Neuronal stem cell (in vitro differentiated cells): ENCODE data around the gene STPG3. TPM values are rescaled to one million over a fixed set of nuclear protein-coding genes. Genes with fewer than 3 reads are reported as not detected.

Source experiments
- DNase-seq: peaks from one replicate; pipeline ENCODE4 v3.0.0-alpha.2; 2013; ENCODE audit warnings: low spot score
- H2AFZ ChIP-seq: one replicate; pipeline ENCODE4 v1.6.1; 2013; ENCODE audit warnings: mild to moderate bottlenecking, low read length, inconsistent platforms
- H2AK5ac ChIP-seq: 2 replicates; pipeline ENCODE4 v1.6.1; 2013; ENCODE audit warnings: low read depth, mild to moderate bottlenecking, inconsistent platforms, low read length, moderate library complexity, mixed read lengths
- H2BK120ac ChIP-seq: 2 replicates; pipeline ENCODE4 v1.6.1; 2013; ENCODE audit warnings: low read depth, mild to moderate bottlenecking, inconsistent platforms, low read length, moderate library complexity, mixed read lengths
- H2BK12ac ChIP-seq: one replicate; pipeline ENCODE4 v1.6.1; 2013; ENCODE audit warnings: low read length, inconsistent platforms
- H2BK15ac ChIP-seq: 2 replicates; pipeline ENCODE4 v1.6.1; 2013; ENCODE audit warnings: mild to moderate bottlenecking, low read length, inconsistent platforms, mixed read lengths
- H2BK5ac ChIP-seq: one replicate; pipeline ENCODE4 v1.6.1; 2013; ENCODE audit warnings: inconsistent platforms, mild to moderate bottlenecking, low read length, moderate library complexity
- H3K14ac ChIP-seq: one replicate; pipeline ENCODE4 v1.6.1; 2013; ENCODE audit warnings: low read length, inconsistent platforms
- H3K18ac ChIP-seq: 2 replicates; pipeline ENCODE4 v1.6.1; 2013; ENCODE audit warnings: low read length, inconsistent platforms
- H3K23ac ChIP-seq: 2 replicates; pipeline ENCODE4 v1.6.1; 2013; ENCODE audit warnings: low read depth, mild to moderate bottlenecking, mixed read lengths, low read length, inconsistent platforms; ENCODE audit not compliant: poor library complexity
- H3K27ac ChIP-seq: replicated peaks from 3 replicates; pipeline ENCODE4 v1.5.1; 2013; ENCODE audit warnings: low read length, inconsistent platforms
- H3K27me3 ChIP-seq, 3 experiments: 2 replicates each; pipeline ENCODE4 v1.6.1; 2013; ENCODE audit warnings: low read length in 3 of 3, mild to moderate bottlenecking in 2 of 3, inconsistent platforms in 1 of 3, low read depth in 1 of 3, mixed read lengths in 1 of 3, moderate library complexity in 1 of 3; ENCODE audit not compliant: control insufficient read depth in 3 of 3, insufficient read depth in 3 of 3
- H3K36me3 ChIP-seq, 2 donors: replicated peaks in 1 of 2; 2 replicates each; pipeline ENCODE4 v1.6.1; 2013; ENCODE audit warnings: low read length in 2 of 2; ENCODE audit not compliant: control insufficient read depth in 2 of 2, insufficient read depth in 2 of 2
- H3K4ac ChIP-seq: 2 replicates; pipeline ENCODE4 v1.6.1; 2013; ENCODE audit warnings: inconsistent platforms, mild to moderate bottlenecking, low read length, moderate library complexity
- H3K4me1 ChIP-seq, 2 donors: 1 replicate in 1 of 2; 2 replicates in 1 of 2; pipeline ENCODE4 v1.6.1; 2013; ENCODE audit warnings: low read length in 2 of 2, low read depth in 1 of 2; ENCODE audit not compliant: control insufficient read depth in 2 of 2, insufficient read depth in 1 of 2
- H3K4me2 ChIP-seq: one replicate; pipeline ENCODE4 v1.6.1; 2013; ENCODE audit warnings: mild to moderate bottlenecking, low read length, inconsistent platforms; ENCODE audit not compliant: insufficient read depth, poor library complexity, severe bottlenecking
- H3K4me3 ChIP-seq, 2 donors: 2 replicates each; pipeline ENCODE4 v1.5.1; 2013; ENCODE audit warnings: low read length in 2 of 2, mild to moderate bottlenecking in 2 of 2, inconsistent platforms in 1 of 2, moderate library complexity in 1 of 2
- H3K79me1 ChIP-seq: one replicate; pipeline ENCODE4 v1.6.1; 2013; ENCODE audit warnings: low read depth, mild to moderate bottlenecking, inconsistent platforms, low read length, moderate library complexity
- H3K9ac ChIP-seq: one replicate; pipeline ENCODE4 v1.6.1; 2013; ENCODE audit warnings: mild to moderate bottlenecking, low read depth, low read length, inconsistent platforms; ENCODE audit not compliant: poor library complexity
- H3K9me3 ChIP-seq, 2 donors: replicated peaks in 1 of 2; 2 replicates each; pipeline versions ENCODE3 to v1.6.1; 2013; ENCODE audit warnings: low read length in 2 of 2, mild to moderate bottlenecking in 2 of 2, inconsistent platforms in 1 of 2, low read depth in 1 of 2, mixed read lengths in 1 of 2, moderate library complexity in 1 of 2; ENCODE audit not compliant: control insufficient read depth in 2 of 2, insufficient read depth in 1 of 2
- H4K8ac ChIP-seq: one replicate; pipeline ENCODE4 v1.6.1; 2013; ENCODE audit warnings: low read depth, mild to moderate bottlenecking, inconsistent platforms, low read length, moderate library complexity
- H4K91ac ChIP-seq: one replicate; pipeline ENCODE4 v1.6.1; 2013; ENCODE audit warnings: low read length, low read depth, mild to moderate bottlenecking, inconsistent platforms; ENCODE audit not compliant: poor library complexity
- WGBS, 2 donors: extraction: QIAGEN DNeasy Blood & Tissue Kit; methylation state at CpG; one replicate each; pipeline ENCODE4 v1.1.7; 2013; ENCODE audit warnings: missing lambda C conversion rate in 2 of 2, mixed read lengths in 1 of 2; ENCODE audit not compliant: insufficient read length in 2 of 2, insufficient replicate concordance in 1 of 2; ENCODE audit errors: extremely low coverage in 2 of 2; 5-methylcytosine and 5-hydroxymethylcytosine counted together
- polyA plus RNA-seq, 2 experiments: library from polyadenylated mRNA; stranded (reverse); fragments of 200-250 nt; gene quantifications; one replicate each; pipeline ENCODE4 v1.2.3, GENCODE V29; 2013

STPG3 gene
- polyA plus RNA-seq (2013, experiment 1 of 2), result 0.07 TPM
- polyA plus RNA-seq (2013, experiment 2 of 2), result not detected

GRCh38 chr9:137251194-137251461 lies at the start of gene STPG3:
STPG3 (plus strand) TSS chr9:137251286; CDS start chr9:137251287, 1 bp downstream.
- Histone ChIP-seq H3K18ac (peak within 1 kb of the TSS; percentile 85), H3K36me3 (peaks cover 2% of the 10 kb centered on the region in 2 donors)
- WGBS, 2 donors, result no CpG with 5 or more reads among the region's 4 CpGs

GRCh38 chr9:137202966-137203365 lies 48.1 kb upstream of the STPG3 start:
- Histone ChIP-seq H3K4ac (no peak overlapping the region), H2BK120ac (no peak overlapping the region), H3K4me3 (no peak overlapping the region), H2BK12ac (no peak overlapping the region), H3K23ac (no peak overlapping the region), H3K4me2 (no peak overlapping the region), H3K9me3 (no peaks in the 10 kb centered on the region), H3K79me1 (peaks cover 15% of the 10 kb centered on the region), H4K91ac (no peak overlapping the region), H4K8ac (no peak overlapping the region), H2BK15ac (no peak overlapping the region), H3K27me3 (no peaks in the 10 kb centered on the region), H3K27ac (no peak overlapping the region), H2AK5ac (no peak overlapping the region), H3K4me1 (peaks cover 24 to 37% of the 10 kb centered on the region in 2 donors), H3K14ac (no peak overlapping the region), H3K18ac (no peak overlapping the region), H3K9ac (no peak overlapping the region), H3K36me3 (peaks cover 7 to 24% of the 10 kb centered on the region in 2 donors), H2AFZ (no peak overlapping the region), H2BK5ac (no peak overlapping the region)
- no peak for DNase-seq
- WGBS, 2 donors, result no CpG with 5 or more reads among the region's 8 CpGs

More at GRCh38 chr9:137251194-137251461, at the start of gene STPG3:
- Histone ChIP-seq H3K14ac (peak within 1 kb of the TSS; percentile 89), H2AFZ (peak within 1 kb of the TSS; percentile 81), H4K91ac (peak within 1 kb of the TSS; percentile 95), H3K4ac (peak within 1 kb of the TSS; percentile 37), H3K27ac (no peak within 1 kb of the TSS), H3K4me3 (no peak within 1 kb of the TSS), H3K9me3 (no peaks in the 10 kb centered on the region), H4K8ac (peak within 1 kb of the TSS; percentile 65), H2BK15ac (peak within 1 kb of the TSS; percentile 99), H3K4me2 (no peak within 1 kb of the TSS), H2BK5ac (peak within 1 kb of the TSS; percentile 90), H3K23ac (peak within 1 kb of the TSS; percentile 43), H3K9ac (peak within 1 kb of the TSS; percentile 84), H3K27me3 (no peaks in the 10 kb centered on the region), H2AK5ac (peak within 1 kb of the TSS; percentile 97), H2BK12ac (peak within 1 kb of the TSS; percentile 84), H3K4me1 (peaks cover 16 to 51% of the 10 kb centered on the region in 2 donors), H3K79me1 (peaks cover 6% of the 10 kb centered on the region), H2BK120ac (peak within 1 kb of the TSS; percentile 16)
- DNase-seq, result no peak

DNA sequence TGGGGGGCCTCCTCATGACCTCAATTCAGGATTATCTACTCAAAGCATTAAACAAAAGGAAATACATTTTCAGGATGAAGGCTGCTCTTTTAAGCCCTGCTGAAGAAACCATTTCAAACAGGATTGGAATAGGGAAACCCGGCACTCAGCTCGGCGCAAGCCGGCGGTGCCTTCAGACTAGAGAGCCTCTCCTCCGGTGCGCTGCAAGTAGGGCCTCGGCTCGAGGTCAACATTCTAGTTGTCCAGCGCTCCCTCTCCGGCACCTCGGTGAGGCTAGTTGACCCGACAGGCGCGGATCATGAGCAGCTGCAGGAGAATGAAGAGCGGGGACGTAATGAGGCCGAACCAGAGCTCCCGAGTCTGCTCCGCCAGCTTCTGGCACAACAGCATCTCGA lies 46.4 kb upstream of the STPG3 start:
- Histone ChIP-seq H3K27me3 (no peaks in the 10 kb centered on the region), H2BK5ac (no peak overlapping the region), H3K4me1 (peaks cover 18 to 21% of the 10 kb centered on the region in 2 donors), H3K9me3 (peaks cover 0 to 1% of the 10 kb centered on the region in 2 donors), H3K27ac (no peak overlapping the region), H2BK12ac (no peak overlapping the region), H4K91ac (no peak overlapping the region), H2BK120ac (no peak overlapping the region), H3K79me1 (peaks cover 10% of the 10 kb centered on the region), H3K23ac (no peak overlapping the region), H2AK5ac (peak overlapping the region; percentile 92), H3K36me3 (peaks cover 12 to 37% of the 10 kb centered on the region in 2 donors), H3K9ac (peak overlapping the region; percentile 92), H3K4me2 (peak overlapping the region; percentile 81), H2AFZ (peak overlapping the region; percentile 88), H3K18ac (no peak overlapping the region), H3K14ac (no peak overlapping the region), H3K4ac (no peak overlapping the region), H4K8ac (no peak overlapping the region), H2BK15ac (no peak overlapping the region), H3K4me3 (peak overlapping the region; percentile 92 to 99)
- WGBS, 2 donors, result no CpG with 5 or more reads among the region's 21 CpGs
- DNase-seq, result no peak

GRCh38 chr9:137205126-137206069 lies 45.7 kb upstream of the STPG3 start, which contains the start of the genes NDOR1 and TMEM203:
NDOR1 (plus strand) TSS chr9:137205700; CDS start chr9:137205778, 78 bp downstream.
TMEM203 (minus strand) TSS chr9:137205648; CDS start chr9:137205414, 234 bp downstream.
- H3K4me2 ChIP-seq, result peak within 1 kb of the TSS; percentile 81
- H3K18ac ChIP-seq, result peak within 1 kb of the TSS; percentile 92
- no peak within 1 kb of the TSS for H3K27ac ChIP-seq
- peak within 1 kb of the TSS; percentile 92 for H2AK5ac ChIP-seq
- WGBS, 2 donors, result no CpG with 5 or more reads among the region's 98 CpGs
- peaks cover 12 to 38% of the 10 kb centered on the region in 2 donors for H3K36me3 ChIP-seq
- peak within 1 kb of the TSS; percentile 95 for H3K9ac ChIP-seq
- H3K9me3 ChIP-seq, result peaks cover 0 to 1% of the 10 kb centered on the region in 2 donors
- peak within 1 kb of the TSS; percentile 92 to 99 for H3K4me3 ChIP-seq
- peaks cover 10% of the 10 kb centered on the region for H3K79me1 ChIP-seq
- no peak within 1 kb of the TSS for H3K4ac ChIP-seq
- no peak within 1 kb of the TSS for H4K8ac ChIP-seq
- peak within 1 kb of the TSS; percentile 83 for H2BK5ac ChIP-seq
- H2AFZ ChIP-seq, result peak within 1 kb of the TSS; percentile 88
- H2BK12ac ChIP-seq, result no peak within 1 kb of the TSS
- DNase-seq, result peak; percentile 86
- no peaks in the 10 kb centered on the region for H3K27me3 ChIP-seq
- H2BK120ac ChIP-seq, result no peak within 1 kb of the TSS
- no peak within 1 kb of the TSS for H4K91ac ChIP-seq
- H3K23ac ChIP-seq, result peak within 1 kb of the TSS; percentile 99
- no peak within 1 kb of the TSS for H2BK15ac ChIP-seq
- H3K4me1 ChIP-seq, result peaks cover 18 to 21% of the 10 kb centered on the region in 2 donors
- no peak within 1 kb of the TSS for H3K14ac ChIP-seq
